HG02610 (cell line): ENCODE data around the gene TRAF2.

ENCODE experiments used
- ATAC-seq: cut with Tn5 transposase; IDR thresholded peaks from one replicate; pipeline ENCODE4 v1.9.1; 2021; ENCODE audit warnings: mild to moderate bottlenecking, moderate library complexity; ENCODE audit not compliant: unreplicated experiment

TRAF2 gene

DNA sequence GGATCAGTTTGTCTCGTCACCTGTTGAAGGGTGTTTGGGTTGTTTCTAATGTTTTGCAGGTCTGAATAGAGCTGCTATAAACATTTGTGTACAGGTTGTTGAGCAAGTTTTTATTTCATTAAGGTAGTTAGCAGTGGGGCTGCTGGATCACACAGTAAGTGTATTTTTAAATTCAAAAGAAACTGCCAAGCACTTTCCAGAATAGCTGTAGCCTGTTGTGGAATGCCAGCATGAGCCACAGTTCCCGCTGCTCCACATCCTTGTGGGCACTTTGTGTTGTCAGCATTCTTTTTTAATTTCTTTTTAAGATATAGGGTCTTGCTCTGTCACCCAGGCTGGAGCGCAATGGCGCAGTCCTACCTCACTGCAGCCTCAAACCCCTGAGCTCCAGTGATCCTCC lies 43.7 kb downstream of the TRAF2 start:
- ATAC-seq: no peak

DNA sequence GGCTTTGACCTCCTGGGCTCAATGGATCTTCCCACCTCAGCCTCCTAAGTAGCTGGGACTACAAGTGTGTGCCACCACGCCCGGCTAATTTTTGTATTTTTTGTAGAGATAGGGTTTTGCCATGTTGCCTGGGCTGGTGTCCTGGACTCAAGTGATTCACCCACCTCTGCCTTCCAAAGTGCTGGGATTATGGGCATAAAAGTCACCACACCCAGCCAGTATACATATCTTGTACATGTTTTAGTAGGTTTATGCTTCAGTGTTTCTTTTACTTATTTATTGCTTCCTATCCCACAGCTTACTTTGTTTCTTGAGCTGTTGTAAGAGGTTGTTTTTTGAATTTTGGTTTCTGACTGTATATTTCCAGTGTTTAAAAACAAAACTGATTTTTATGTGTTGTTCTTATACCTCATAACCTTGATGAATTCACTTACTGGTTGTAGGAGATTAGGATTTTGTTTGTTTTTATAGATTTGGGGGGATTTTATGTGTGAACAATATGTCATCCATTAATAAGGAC lies 45.4 kb downstream of the TRAF2 start:
- ATAC-seq: no peak

DNA sequence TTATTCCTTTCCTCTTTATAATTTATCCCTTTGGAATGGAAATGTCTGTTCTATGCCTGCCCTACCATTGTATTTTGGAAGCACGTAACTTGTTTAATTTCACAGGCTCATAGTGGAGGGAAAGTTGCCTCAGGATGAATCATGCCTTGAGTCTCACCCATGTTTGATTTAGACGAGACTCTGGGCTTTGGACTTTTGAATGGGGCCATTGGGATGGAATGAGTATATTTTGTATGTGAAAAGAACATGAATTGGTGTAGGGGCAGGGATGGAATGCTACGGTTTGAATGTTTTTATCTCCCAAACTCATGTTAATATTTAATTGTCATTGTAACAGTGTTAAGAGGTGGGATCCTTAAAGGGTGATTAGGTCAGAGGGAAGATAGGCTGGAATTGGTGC lies 48.0 kb downstream of the TRAF2 start:
- no peak for ATAC-seq

DNA sequence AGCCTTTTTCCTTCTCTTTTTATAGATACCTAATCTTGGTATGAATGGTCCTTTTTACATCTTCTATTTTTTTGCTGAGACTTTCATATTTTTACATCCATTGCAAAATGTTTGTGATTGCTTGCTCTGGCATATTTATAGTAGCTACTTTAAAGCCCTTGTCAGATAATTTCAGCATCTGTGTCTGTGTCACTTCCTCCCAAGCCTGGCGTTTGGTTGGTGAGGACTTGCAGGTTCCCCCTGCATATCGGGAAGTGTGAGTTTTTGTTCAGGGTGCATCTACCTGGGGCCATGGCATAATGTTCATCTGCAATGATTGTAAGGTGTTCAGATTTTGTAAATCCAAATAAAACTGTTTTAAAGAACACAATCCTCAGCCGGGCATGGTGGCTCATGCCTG lies 49.3 kb downstream of the TRAF2 start:
- no peak for ATAC-seq

DNA sequence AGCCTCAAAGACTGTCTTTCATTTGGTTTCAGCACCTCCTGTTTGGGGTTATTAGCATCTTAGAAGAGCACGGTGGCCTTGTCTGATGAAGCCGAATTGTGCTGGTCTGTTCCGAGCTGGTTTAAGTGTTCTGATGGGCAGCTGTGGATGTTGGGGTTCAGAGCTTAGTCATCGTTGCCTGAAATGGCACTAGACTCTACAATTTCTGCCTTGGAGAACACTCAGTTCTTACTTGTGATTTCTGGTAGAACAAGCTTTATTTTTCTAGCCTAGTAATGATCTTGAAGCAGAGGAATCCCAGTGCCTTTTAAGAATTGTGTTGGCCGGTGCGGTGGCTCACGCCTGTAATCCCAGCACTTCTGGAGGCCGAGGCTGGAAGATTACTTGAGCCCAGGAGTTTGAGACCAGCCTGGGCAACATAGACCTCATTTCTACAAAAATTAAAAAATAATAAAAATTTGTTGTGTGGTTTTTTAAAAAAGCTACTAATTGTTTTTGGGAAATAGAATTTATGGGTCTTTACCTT lies 50.4 kb downstream of the TRAF2 start:
- no peak for ATAC-seq

DNA sequence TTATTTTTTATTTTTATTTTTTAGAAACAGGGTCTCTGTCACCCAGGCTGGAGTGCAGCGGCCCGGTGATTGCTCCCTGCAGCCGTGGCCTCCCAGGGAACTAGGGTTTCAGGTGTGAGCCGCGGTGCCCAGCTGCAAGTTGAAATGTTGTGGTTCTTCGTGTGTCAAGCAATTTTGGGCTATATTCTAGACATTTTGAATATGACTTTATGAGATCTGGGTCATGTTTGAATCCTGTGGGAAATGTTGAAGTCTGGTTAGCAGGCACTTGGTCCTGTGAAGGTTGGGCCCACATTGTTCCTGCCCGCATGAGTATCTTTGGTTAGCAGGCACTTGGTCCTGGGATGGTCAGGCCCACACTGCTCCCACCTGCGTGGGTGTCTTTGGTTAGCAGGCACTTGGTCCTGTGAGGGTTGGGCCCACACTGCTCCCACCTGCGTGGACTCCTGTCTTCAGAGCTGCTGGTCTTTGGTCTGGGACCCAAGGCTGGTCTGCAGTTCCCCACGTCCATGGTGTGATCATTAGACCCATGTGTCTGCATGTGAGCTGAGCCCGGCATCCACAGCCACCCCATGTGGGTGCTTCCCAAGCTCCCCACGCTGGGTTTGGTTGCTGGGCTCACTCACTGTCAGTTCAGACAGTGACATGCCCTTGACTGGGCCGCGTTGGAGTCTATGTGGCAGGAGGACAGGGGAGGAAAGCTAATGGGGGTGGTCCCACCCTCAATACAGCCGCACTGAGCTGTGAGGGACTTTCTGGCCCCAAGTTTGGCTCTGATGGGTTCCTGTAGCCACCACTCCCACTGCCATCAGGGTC lies 51.1 kb downstream of the TRAF2 start:
- no peak for ATAC-seq

DNA sequence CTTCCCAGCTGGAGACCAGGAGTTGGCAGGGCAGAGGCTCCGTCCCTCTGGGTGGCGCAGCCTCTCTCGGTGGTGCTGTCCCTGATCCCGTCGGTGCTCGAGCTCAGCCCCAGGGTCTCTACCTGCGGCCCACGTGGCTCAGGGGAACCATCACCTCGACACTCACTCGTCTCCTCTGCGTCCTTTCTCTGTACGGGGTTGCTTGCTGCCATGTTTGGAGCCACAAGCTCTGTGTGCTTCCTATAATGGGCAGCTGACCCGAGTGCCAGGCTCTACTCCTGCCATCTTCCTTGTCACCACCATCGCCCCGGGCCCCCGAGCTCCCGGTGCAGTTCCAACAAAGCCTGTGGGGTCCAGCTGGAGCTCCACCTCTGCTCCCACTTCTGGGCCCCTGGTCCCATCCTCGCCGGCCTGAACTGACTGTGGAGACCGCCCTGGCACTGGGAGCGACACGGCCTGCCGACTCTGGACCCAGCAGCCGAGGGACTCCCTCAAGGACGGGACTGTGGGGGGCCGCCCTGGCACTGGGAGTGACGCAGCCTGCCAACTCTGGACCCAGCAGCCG lies 53.2 kb downstream of the TRAF2 start:
- no peak for ATAC-seq

DNA sequence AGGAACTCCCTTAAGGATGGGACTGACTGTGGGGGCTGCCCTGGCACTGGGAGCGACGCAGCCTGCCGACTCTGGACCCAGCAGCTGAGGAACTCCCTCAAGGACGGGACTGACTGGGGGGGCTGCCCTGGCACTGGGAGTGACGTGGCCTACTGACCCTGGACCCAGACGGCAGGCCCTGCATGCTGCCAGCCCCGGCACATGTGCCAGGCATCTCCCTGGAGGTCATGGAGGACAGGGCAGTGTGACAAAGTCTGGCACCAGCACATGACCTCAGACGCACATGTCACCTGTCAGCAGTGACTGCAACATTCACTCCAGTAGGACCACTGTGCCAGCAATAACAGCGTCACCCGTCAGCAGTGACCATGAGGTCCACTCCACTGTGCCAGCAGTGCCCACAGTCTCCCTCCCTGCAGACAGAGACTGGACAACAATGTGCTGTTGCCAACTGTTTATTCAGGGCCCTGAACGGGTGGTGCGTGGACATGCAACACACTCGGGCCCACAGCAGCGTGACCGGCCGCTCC lies 53.7 kb downstream of the TRAF2 start:
- no peak for ATAC-seq

DNA sequence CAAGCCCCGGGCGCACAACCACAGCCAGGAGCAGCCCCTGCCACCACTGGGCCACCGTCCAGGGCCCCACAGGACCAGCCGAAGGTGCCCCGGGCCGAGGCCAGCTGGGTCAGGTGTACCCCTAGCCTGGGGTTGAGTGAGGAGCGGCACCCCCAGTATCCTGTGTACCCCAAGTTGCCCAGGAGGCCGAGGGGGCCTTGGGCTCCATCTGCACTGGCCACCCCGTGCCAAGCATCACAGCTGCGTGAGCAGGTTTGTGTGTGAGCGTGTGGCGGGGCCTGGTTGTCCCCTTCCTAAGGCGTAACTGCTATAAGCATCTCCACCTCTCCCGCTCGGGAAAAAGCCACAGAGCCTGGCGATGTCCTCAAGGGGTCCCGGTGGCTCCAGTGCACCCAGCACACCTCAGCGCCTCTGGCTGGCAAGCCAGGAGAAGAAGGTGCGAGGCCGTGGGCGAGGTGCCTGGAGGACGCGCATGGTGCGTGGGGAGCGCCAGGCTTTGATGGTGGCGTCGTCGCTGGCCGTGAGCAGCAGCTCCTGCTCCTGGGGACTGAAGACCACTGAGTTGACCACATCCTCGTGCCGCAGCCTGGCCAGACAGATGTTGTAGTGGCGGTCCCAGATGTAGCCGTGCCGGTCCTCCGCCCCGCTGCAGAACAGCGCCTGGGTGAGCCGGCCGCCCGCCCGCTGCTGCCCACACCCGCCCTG lies 54.4 kb downstream of the TRAF2 start:
- no peak for ATAC-seq

DNA sequence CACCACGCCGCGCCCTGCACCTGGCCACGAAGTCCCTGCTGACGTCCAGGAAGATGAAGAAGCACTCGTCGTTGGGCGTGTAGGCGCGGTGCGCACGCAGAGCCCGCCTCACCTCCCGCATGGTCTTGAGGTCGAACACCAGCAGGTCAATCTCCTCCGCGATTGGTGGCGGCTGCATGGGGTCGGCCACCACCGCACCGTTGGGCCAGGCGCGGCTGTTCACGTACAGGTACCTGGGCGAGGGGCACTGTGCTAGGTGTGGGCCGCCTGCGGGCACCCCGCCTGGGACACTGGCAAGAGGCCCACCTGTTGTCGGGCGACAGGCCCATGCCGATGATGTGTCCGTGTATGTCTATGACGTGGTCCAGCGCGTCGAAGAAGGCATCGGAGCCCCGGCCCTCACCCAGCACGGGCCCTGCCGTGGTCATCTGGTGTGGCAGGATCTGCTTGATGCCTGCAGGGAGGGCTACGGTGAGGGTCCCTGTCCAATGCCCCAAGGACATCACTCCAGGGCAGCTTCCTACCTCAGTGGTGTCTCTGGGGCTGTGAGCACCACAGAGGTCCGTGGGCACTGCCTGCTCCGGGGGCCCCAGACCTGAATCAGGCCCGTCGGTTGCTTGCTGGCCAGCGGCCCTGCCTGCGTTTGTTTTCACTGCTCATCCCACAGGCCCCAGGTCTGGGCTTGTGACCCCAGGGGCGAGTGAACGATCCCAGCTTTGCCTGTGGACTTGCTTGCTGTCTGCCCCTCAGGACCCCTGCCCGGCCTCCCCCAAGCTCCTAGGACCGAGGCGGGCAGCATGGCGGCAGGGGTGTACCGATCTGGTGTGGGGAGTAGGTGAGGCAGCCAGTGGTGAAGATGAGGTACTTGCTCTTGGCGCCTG lies 55.2 kb downstream of the TRAF2 start:
- ATAC-seq: no peak

DNA sequence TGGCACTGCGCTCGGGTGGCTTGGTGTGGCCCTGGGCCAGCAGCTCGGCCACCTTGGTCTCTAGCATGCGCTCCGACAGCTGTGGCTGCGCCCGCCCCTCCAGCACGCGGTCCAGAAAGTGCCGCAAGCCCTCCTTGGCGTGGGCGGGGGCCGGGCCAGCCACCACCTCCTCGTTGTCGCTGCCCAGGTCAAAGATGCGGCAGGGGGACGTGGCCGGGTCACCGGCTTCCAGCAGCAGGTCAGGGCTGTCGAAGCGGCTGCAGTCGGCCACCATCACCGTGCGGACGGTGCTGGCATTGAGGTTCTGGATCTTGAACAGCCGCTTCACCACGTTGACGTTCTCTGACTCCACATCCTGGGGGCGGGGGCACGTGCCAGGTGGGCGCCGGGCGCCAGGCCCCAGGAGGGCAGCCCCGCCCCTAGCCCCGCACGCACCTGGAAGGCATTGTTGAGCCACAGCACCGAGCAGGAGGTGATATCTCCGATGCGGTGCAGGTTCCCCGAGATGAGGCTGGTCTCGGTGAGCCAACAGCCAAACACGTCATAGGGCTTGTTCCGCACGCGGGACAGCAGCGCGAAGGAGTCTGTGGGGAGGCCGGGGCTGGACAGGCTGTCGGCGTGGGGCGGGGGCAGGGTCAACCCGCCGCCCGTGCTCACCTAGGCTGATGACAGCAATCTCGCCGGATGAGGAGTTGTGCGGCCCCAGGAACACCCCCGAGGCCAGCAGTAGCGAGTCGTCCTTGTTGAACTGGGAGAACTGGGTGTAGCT lies 56.0 kb downstream of the TRAF2 start:
- ATAC-seq: no peak

DNA sequence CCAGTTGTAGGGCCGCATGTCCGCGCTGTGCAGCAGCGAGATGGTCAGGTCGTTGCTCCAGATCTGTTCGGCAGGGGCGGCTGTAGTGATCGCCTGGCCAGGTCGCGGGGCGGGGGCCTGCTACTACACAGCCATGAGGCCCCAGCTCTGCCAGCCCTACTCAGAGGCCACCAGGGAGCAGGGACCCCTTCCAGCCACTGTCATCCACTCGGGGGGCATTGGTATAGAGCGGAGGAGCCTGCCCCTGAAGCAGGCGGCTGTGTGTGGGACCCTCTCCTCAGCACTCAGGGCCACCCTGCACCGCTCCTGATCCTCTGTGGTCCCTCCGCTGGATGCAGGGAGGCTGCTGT lies 56.5 kb downstream of the TRAF2 start:
- ATAC-seq: no peak

DNA sequence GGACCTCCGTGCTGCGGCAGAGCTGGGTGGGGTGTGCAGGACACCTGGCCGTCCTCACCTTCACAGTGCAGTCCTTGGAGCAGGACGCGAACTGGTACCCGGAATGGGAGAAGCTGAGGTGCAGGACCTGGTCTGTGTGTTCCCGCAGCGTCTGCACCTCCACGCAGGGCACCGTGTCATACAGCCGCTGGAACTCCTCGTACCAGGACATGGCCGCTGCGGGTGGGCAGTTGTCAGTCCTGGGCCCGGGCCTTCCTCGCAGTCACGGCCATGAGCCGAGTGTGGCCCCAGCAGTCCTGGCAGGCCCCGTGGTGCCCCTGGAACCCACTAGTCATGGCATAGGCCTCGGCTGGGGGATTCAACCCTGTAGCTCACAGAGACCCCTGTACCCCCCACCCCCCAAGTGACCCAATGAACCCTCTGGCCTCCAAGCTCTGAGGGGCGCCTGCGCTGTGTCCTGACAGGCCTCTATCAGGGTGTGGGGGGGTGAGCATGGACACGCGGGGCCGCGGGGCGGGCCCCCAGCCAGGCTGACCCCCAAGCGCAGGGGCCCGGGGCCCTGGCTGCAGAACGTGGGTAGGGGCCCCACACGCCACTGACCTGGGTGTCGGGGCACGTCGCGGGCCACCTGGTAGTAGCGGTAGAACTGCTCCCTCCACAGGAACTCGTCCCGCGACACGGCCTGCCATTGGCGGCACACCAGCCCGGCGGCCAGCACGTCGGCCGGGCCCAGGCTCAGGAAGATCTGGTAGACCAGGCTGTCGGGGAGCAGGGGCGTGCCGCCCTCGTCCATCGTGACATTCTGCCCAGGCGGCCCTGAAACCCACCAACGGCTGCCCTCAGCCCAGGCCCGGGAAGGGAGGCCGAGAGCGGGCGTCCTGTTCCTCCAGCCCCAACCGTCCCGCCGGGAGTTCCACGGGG lies 57.2 kb downstream of the TRAF2 start:
- peak; percentile 7 for ATAC-seq

DNA sequence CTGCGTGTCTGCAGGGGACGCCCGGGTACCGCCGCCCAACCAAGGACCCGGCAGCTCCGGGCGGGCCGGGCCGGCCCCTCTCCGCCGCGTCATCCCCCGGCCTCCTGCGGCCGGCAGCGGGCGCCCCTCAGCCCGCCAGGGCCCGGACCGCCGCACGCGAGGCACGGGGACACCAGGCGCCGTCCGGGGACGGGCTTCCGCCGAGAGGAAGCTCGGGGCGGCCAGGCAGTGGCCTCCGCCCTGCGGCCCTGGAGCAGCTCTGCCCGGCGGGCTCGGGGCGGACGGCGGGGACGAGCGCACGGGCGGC lies 57.8 kb downstream of the TRAF2 start:
- ATAC-seq: peak; percentile 29

DNA sequence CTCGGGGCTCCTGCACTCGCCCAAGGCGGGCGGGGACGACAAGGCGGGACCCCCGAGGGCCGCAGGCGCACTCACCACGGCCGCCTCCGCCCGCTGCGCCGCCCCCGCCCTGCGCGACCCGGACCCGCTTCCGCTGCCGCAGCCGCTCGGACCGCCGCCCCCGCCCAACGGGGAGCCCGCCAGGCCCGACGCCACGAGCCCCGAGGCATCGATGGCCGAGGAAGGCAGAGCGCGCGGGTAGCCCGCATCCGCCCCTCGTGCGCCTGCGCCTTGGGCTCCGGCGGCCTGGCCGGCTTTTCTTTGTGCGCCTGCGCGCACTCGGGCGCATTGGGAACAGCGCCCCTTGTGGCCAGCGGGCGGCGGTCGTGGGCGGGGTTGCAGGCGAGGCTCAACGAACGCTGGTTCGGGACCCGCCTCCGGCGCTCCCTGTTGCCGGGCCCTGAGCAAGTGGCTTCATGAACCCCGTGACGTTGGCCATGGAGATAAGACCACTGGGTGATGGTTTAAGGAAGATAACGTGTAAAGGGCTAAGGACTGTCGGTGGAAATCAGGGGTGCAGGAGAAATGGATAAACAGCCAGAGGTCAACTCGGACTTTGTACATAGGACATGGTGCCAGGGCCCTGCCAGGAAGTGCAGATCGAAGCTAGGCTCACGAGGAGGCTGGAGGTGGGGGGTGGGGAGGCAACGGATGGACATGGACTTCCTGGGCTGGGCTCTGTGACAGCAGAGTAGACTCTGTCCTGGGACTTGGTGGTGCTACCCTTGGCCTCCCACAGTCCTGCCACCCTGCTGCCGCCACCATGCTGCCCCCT lies 58.4 kb downstream of the TRAF2 start, which contains the start of the genes C8G and FBXW5:
Gene C8G, plus strand, starts transcription at position 725 of the 814 bp plus-strand sequence. Its CDS starts 78 bp downstream, at position 803.
Gene FBXW5, minus strand, starts transcription at position 220 of the 814 bp plus-strand sequence. CDS start 655 bp downstream, outside the sequence.
- ATAC-seq: peak; percentile 73

DNA sequence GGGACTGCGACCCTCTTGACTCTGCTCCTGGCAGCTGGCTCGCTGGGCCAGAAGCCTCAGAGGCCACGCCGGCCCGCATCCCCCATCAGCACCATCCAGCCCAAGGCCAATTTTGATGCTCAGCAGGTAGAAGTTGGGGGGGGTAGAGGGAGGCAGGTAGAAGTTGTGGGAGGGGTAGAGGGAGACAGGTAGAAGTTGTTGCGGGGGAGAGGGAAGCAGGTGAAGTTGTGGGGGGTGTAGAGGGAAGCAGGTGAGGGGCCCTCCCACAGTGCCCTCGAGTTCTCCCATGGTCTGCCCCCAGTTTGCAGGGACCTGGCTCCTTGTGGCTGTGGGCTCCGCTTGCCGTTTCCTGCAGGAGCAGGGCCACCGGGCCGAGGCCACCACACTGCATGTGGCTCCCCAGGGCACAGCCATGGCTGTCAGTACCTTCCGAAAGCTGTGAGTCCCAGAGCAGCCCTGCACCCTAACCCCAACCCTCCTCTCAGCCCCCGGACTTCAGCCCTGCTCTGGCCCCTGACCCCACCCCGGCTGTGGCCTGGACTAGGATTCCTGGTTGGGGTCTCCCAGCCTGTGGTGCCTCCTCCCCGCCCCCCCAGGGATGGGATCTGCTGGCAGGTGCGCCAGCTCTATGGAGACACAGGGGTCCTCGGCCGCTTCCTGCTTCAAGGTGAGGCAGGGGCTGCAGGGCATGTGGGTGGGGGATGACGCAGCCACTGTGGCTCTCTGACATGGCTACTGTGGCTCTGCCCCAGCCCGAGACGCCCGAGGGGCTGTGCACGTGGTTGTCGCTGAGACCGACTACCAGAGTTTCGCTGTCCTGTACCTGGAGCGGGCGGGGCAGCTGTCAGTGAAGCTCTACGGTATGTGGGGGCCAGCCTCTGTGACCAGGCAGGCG lies 59.3 kb downstream of the TRAF2 start:
- ATAC-seq: no peak
